ENCODE measurements around the gene RNF225. TPM values are rescaled to one million over a fixed set of nuclear protein-coding genes. Genes with fewer than 3 reads are reported as not detected.

Gene RNF225
- total and polyA plus RNA-seq, 10 of the 15 experiments (the other 5 are each of a cell fraction or from before 2014, with no cell fraction given) = 0.27 to 0.28 TPM; not detected in 8

GRCh38 chr19:58380037-58380661, 15.3 kb upstream of the RNF225 start:
- peak overlapping the region; percentile 80 for H3K9ac ChIP-seq (ENCODE audit: control insufficient read depth, insufficient read depth, low read length)
- DNase-seq (ENCODE audit: low read depth, low spot score) (no peak), ATAC-seq (peak; percentile 2; the same call in 2 of the 3 replicates), FAIRE-seq (no peak)
- H3K36me3 ChIP-seq (ENCODE audit: control insufficient read depth in 2 of 2, insufficient read depth in 2 of 2, low read length in 1 of 2) = no peaks in the 10 kb centered on the region
- H3K27me3 ChIP-seq (replicated peaks in 1 of 2; ENCODE audit: control insufficient read depth in 2 of 2, insufficient read depth in 2 of 2, low read length in 1 of 2) = no peaks in the 10 kb centered on the region
- TF ChIP-seq MXI1 (IDR thresholded peaks at IDR 0.05; ENCODE audit: low read depth, low read length) = no peak
- peak; percentile 85; the same call in 1 of the 2 replicates for TF ChIP-seq HDGF (IDR thresholded peaks at IDR 0.05)
- TF ChIP-seq IKZF2 (IDR thresholded peaks at IDR 0.05) = 0 out of 4 replicates have a peak, but pooled peaks of 1 of the 2 experiments have one; percentile 17
- peak; percentile 72 for TF ChIP-seq MEF2B (IDR thresholded peaks at IDR 0.05; ENCODE audit: partially characterized antibody, poor library complexity, severe bottlenecking)
- H3K79me2 ChIP-seq (ENCODE audit: control insufficient read depth, insufficient read depth, low read length) = peaks cover 3% of the 10 kb centered on the region
- H3K27ac ChIP-seq (ENCODE audit: control insufficient read depth, insufficient read depth) = peak overlapping the region; percentile 85
- H3K4me1 ChIP-seq (ENCODE audit: control insufficient read depth, insufficient read depth, low read length) = peaks cover 14% of the 10 kb centered on the region
- ChIA-PET POLR2A (interaction anchor here (0.6 to 1.3 kb wide), 4 partner anchors 16 to 96 kb away, joined by 3 to 9 read pairs (median 6); partner anchors contain the start of gene ZNF497), RAD21 (ENCODE audit: unreplicated experiment) (interaction anchor here (0.8 to 1.7 kb wide), 2 partner anchors 17 to 18 kb away, joined by 3 to 5 read pairs; no protein-coding TSS in a partner anchor), CTCF (interaction anchor here (0.9 to 1.5 kb wide), 2 partner anchors 17 to 140 kb away, joined by 3 to 8 read pairs; partner anchors contain the start of genes ZBTB45 and ZNF497), SMC1A (ENCODE audit: uncharacterized antibody, unreplicated experiment) (interaction anchor here (1.0 to 1.4 kb wide), 3 partner anchors 10 to 51 kb away, joined by 3 to 4 read pairs (median 3); partner anchors contain the start of gene ZNF497)
- peak overlapping the region; percentile 86 for H2AFZ ChIP-seq (ENCODE audit: control insufficient read depth, low read depth, low read length)
- WGBS (ENCODE audit: insufficient coverage, insufficient replicate concordance, low lambda C conversion rate, missing lambda C conversion rate) = under 1% methylated on average over 24 of the region's 24 CpGs
- no peaks in the 10 kb centered on the region for H4K20me1 ChIP-seq (ENCODE audit: control insufficient read depth, insufficient read depth)
- H3K9me3 ChIP-seq (replicated peaks; ENCODE audit: control insufficient read depth, insufficient read depth, low read length) = no peaks in the 10 kb centered on the region
- H3K4me2 ChIP-seq (ENCODE audit: control insufficient read depth, insufficient read depth) = peak overlapping the region; percentile 99
- intact Hi-C loops (cut with micrococcal nuclease; ENCODE audit: unreplicated experiment) = loop anchor here (2.0 kb wide), 3 partner anchors 17 to 139 kb away; partner anchors contain the start of genes ZBTB45, ZNF497 and ZSCAN22
- H3K4me3 ChIP-seq = peak overlapping the region; percentile 67
- TSS peak; percentile 66 for BruUV-seq (replicated peaks)
- in situ Hi-C loops (cut with MboI) = no loop called here
